NK-92 treated with Interleukin-12 subunit alpha and Interleukin-12 subunit beta, amount 100 ng/mL, for 24 hours (cell line): Measurements from ENCODE around the gene IER3.

Source experiments
- DNase-seq: peaks from one replicate; lab custom pipeline; 2025; lab: John Stamatoyannopoulos, UW

IER3 gene

GRCh38 chr6:30747902-30748769, 3.8 kb upstream of the IER3 start:
- no peak for DNase-seq

GRCh38 chr6:30747300-30747687, 2.9 kb upstream of the IER3 start:
- DNase-seq: no peak

- no peak for DNase-seq
These were observed 971 bp downstream of the IER3 start for GRCh38 chr6:30743099-30744053.

GRCh38 chr6:30742316-30743098, 1.8 kb downstream of the IER3 start, which contains the start of gene FLOT1:
Gene FLOT1, minus strand, starts transcription at chr6:30742687. Its CDS starts 498 bp downstream, at chr6:30742189.
- DNase-seq: peak; percentile 98

GRCh38 chr6:30741789-30742315, 2.5 kb downstream of the IER3 start:
- no peak for DNase-seq

- no peak for DNase-seq
These were observed 3.1 kb downstream of the IER3 start for GRCh38 chr6:30741063-30741779.

GRCh38 chr6:30740540-30740870, 3.8 kb downstream of the IER3 start:
- no peak for DNase-seq

- no peak for DNase-seq
These were observed 5.8 kb downstream of the IER3 start for GRCh38 chr6:30738532-30738931.

GRCh38 chr6:30735668-30736314, 8.6 kb downstream of the IER3 start:
- no peak for DNase-seq

GRCh38 chr6:30732237-30732943, 12.0 kb downstream of the IER3 start:
- DNase-seq: no peak

- DNase-seq: no peak
These were observed 13.5 kb downstream of the IER3 start for GRCh38 chr6:30730601-30731435.

GRCh38 chr6:30727920-30728553, 16.3 kb downstream of the IER3 start:
- no peak for DNase-seq

- no peak for DNase-seq
These were observed 17.6 kb downstream of the IER3 start for GRCh38 chr6:30726506-30727413.

- DNase-seq: no peak
These were observed 18.4 kb downstream of the IER3 start for GRCh38 chr6:30725713-30726505.

- DNase-seq: no peak
These were observed 19.3 kb downstream of the IER3 start for GRCh38 chr6:30724906-30725667.
